GM19328 (cell line): ENCODE data around the gene SOX5.
"Not testable (repeated sequence)": the region's sequence is repeated elsewhere in the genome, so short reads cannot be mapped to it uniquely, and the experiment has no call there.

Experiments
- ATAC-seq: cut with Tn5 transposase; IDR thresholded peaks from one replicate; pipeline ENCODE4 v1.9.1; 2021; ENCODE audit warnings: mild to moderate bottlenecking, moderate library complexity; ENCODE audit not compliant: unreplicated experiment

The SOX5 gene

GRCh38 chr12:23760495-23760894 lies 189.0 kb downstream of the SOX5 start:
- no peak for ATAC-seq

DNA sequence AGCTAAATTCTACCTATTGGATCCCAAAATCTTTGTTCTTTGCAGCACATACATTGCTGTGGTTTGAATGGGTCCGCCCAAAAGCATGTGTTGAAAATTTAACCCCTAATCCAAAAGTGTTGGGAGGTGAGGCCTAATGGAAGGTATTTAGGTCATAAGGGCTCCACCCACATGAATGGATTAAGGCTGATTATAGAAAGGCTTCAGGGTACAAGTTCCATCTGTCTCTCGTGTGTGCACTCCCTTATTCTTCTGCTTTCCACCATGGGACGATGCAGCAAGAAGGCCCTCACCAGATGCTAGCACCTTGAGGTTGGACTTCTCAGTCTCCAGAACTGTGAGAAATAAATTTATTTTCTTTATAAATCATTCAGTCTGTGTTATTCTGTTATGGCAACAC lies 190.9 kb downstream of the SOX5 start:
- no peak for ATAC-seq

- no peak for ATAC-seq
Measured at GRCh38 chr12:23757541-23757962, 191.9 kb downstream of the SOX5 start.

GRCh38 chr12:23756416-23756815 lies 193.1 kb downstream of the SOX5 start:
- ATAC-seq = no peak

DNA sequence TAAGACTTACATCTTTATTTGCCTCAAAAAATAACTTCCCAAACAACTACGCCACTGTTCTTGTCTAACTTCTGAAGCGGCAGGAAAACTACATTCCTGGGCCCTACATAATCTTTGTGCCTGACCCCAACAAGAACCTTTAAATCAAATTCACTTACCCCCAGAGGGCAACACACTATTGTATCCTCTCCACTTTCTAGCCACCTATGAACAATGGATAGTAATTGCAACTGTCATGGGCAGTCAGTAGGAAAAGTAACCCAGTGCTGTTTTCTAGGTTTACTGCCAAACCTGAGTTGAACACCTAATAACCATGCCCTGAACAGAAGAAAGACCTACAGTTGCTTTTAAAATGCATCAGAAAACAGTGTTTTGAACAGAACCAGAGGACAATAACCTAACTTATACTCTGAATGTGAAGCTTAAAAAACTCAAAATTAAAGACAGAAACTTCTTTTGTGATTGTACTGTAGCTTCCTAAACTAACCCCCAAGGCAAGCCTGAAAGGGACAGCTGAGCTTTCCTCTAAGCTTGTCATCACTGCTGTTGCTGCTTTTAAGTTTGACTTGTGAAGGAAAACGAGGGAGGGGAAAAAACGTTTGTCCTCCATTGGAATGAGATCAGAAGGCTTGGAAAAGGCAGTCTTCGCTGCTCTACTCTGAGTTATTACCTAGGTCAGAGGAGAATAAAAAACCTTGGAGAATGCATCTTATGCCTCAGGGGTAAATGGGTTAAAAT lies 195.7 kb downstream of the SOX5 start:
- ATAC-seq = no peak

DNA sequence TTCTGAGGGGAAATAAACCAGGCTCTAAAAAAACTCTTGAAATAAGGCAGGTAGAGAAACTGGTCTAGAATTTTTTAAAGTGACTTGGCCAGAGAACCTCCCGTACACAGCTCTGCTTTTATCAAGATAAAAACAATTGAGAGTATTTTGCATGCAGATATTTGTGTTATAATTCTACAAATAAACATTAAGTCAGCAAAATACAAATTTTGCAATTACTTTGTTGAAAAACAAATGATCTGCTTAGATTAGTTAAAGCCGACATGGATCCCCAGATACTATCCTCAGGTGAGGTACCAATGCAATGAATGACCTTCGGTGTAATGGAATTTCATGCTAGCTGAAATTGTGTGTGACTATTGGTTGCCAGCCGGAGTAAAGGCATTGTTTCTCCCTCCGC lies 197.2 kb downstream of the SOX5 start:
- no peak for ATAC-seq

DNA sequence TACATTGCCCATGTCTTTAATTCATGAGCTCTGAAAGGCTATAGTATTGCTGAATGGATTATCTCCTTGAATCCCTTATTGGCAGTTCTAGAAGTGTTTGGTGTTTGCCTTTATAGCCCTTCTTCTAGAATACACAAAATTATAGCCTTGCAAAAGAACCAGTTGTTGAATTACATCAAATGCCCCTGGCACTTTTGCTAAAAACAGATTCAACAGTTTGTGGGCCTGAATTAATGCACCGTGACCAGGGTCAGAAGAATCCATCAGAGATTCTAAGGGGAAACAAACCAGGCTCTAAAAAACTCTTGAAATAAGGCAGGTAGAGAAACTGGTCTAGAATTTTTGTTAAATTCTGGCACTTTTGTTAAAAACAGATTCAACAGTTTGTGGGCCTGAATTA lies 197.8 kb downstream of the SOX5 start:
- no peak for ATAC-seq

DNA sequence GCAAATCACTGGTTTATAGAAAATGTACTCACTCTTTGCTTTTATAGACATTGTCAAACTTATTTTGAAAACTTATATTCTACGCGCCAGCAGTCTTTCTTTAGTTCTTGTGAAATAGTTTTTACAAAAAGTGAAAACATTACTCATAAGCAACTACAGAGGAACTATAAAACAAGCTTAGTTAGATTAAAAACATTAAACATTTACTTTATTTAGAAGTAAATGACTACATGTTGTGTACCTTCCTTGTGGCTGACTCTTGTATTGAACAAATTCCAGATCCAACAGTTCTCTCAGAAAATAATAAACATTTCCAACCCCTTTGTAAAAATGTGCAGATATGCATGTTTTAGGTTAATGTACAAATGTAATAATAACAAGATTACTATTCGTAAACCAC lies 198.5 kb downstream of the SOX5 start:
- ATAC-seq = no peak

DNA sequence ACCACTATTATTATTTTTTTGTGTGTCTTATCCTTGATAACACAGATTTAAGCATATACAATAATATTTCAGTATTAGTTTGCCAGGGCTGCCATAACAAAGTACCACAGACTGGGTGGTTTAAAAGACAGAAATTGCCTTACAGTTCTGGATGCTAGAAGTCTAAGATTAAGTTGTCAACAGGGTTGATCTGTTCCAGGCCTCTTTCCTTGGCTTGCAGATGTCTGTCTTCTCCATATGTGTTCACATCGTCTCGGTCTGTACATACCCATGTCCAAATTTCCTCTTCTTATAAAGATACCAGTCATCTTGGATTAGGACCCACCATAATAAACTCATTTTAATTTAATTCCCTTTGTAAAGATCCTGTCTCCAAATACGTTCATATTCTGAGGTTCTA lies 204.8 kb downstream of the SOX5 start:
- ATAC-seq = no peak

GRCh38 chr12:23742574-23742973 lies 206.9 kb downstream of the SOX5 start:
- no peak for ATAC-seq

DNA sequence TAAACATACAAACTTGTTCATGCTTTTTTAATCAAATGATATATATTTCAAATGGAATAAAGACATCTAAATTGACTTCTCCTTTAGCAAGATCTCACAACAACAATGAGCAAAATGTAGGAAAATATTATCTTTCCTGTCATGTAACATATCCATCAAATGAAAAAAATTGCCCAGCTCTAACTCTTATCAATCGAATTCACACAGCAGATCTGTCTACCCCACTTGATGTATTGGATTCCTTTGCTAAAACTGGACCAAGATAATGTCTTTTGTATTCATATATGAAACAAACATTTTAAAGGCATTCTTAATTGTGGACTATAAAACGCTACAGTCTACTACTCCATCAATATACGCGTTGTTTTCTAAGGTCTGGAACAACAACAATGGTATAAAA lies 218.0 kb downstream of the SOX5 start:
- no peak for ATAC-seq

GRCh38 chr12:23731035-23731434 lies 218.4 kb downstream of the SOX5 start:
- ATAC-seq = no peak

DNA sequence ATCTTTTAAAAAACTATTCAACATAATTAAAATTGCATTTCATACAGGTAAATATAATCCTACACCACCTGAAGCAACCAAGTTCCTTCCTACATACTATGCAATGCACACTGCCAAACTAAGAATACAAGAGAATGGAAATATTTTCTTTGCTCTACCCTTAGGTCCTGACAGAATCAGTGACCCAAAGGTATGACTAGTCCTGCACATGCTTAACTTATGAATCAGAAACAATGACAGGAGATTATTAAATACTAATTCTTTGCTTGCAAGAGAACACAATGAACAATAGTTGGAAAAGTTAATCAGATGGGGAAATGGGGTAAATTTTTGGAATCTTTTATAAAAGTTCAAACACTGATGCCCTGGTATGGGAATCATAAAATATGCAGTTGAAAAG lies 220.1 kb downstream of the SOX5 start:
- ATAC-seq = no peak

GRCh38 chr12:23726646-23727045 lies 222.8 kb downstream of the SOX5 start:
- ATAC-seq = no peak

DNA sequence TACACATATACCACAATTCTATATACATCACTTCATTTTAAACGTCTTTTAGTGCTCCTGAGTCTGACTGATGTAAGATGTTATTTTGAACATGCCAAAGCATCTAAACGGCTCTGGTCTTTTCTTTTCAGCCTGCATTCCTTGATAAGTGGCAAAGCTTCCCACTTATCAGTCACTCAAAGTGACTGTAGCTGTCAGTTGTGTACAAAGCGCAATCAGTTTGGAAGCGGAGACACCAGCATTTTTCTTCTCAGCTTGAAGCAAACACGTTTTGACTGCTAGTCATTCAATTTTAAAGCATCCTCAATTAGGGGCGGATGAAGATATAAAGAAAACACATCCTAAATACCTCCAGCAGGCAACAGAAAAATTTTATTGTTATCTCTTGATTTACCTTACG lies 226.8 kb downstream of the SOX5 start:
- ATAC-seq = no peak

DNA sequence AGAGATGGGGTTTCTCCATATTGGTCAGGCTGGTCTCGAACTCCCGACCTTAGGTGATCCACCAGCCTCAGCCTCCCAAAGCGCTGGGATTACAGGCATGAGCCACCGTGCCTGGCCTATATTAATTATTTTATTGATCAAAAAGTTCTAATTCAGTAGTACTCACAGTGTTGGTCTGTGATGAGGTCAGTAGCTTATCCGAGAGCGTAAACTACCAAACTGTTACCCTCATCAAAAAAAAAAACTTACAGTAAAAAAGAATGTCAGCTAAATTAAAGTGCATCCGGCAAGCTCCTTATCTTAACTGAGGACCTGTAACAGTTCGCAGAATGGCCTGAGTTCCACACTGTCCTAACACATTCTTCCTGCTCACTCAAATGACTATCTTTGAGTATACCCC lies 228.2 kb downstream of the SOX5 start:
- no peak for ATAC-seq

DNA sequence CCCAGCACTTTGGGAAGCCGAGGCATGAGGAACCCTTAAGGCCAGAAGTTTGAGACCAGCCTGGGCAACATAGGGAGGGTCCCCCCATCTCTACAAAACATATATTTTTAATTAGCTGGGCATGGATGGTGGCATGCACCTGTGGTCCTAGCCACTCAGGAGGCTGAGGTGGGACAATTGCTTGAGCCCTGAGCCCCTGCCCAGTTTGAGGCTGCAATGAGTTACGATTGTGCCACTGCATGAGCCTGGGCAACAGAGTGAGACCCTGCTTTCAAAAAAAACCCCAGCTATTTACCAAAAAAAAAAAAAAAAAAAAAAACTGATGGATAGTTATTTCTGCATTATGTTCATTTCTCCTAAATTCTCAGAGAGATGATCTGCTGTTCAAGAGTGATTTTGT lies 230.0 kb downstream of the SOX5 start:
- ATAC-seq = no peak

DNA sequence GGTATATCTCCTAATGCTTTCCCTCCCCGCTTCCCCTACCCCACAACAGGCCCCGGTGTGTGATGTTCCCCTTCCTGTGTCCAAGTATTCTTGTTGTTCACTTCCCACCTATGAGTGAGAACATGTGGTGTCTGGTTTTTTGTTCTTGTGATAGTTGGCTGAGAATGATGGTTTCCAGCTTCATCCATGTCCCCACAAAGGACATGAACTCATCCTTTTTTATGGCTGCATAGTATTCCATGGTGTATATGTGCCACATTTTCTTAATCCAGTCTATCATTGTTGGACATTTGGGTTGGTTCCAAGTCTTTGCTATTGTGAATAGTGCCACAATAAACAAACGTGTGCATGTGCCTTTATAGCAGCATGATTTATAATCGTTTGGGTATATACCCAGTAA lies 239.1 kb downstream of the SOX5 start:
- ATAC-seq = not testable (repeated sequence)

DNA sequence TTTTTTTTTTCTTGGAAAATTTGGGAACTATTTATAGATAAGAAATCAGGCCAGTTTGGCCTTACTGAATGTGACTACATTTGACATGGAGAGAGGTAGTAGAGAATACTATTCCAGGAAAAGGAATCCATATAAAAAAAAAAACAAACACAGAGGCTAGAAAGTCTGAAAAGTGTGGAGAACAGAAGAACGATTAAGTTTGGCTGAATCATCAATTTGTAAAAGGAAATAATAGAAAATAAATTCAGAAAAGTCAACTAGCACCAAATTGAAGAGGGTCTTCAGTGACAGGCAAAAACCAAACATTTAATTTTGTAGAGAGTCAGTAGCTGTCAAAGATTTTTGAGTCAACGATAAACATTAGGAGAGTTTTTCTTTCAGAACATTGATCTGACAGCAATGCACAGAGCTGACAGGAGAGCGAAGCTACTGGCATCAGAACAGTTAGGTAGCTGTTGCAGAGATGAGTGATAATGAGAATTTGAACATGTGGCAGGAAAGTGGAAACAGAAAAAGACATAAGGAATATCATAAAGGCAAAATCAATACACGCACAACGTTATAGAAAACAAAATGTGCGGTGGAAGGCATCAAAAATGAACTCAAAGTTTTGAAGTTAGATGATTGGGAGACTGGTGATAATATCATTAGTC lies 241.2 kb downstream of the SOX5 start:
- no peak for ATAC-seq

- no peak for ATAC-seq
Measured at GRCh38 chr12:23707270-23707669, 242.2 kb downstream of the SOX5 start.

GRCh38 chr12:23704992-23705943 lies 244.2 kb downstream of the SOX5 start:
- no peak for ATAC-seq

DNA sequence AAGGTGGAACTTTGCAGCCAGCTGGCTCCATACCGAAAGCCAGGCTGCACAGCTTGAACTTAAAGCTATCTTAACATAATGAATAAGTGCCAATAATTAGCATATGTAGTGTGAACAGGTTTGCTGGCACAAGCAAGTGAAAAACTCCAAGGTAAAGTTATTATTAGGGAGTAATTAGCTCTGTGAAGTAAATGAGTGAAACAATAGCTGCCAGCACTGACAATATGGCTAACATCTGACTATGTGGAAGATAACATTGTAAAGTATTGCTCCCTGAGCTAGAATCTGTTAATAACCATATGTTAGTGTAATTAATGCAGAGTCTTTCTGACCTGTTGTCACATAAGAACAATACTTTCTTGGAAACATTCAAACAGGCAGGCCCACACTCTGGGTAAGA lies 246.4 kb downstream of the SOX5 start:
- ATAC-seq = no peak
